IPS-NIHi7 (cell line): ENCODE measurements around the gene MXD4.
"Not testable (repeated sequence)": the region's sequence is repeated elsewhere in the genome, so short reads cannot be mapped to it uniquely, and the experiment has no call there.

Experiments
- DNase-seq: peaks from one replicate; pipeline ENCODE4 v3.0.0; 2012; ENCODE audit warnings: mixed read lengths; ENCODE audit errors: extremely low spot score

Gene MXD4

DNA sequence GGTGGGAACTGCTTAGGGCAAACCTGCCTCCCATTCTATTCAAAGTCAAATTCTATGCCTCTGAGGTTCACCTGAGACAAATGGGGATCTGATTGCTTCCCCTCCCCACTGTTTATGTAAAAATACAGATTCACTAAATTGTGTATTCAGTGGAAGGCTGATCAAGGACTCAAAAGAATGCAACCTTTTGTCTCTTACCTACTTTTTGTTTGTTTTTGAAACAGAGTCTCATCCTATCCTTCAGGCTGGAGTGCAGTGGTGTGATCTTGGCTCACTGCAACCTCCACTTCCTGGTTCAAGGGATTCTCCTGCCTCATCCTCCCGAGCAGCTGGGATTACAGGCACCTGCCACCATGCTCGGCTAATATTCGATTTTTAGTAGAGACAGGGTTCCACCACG lies 40.5 kb downstream of the MXD4 start:
- not testable (repeated sequence) for DNase-seq

DNA sequence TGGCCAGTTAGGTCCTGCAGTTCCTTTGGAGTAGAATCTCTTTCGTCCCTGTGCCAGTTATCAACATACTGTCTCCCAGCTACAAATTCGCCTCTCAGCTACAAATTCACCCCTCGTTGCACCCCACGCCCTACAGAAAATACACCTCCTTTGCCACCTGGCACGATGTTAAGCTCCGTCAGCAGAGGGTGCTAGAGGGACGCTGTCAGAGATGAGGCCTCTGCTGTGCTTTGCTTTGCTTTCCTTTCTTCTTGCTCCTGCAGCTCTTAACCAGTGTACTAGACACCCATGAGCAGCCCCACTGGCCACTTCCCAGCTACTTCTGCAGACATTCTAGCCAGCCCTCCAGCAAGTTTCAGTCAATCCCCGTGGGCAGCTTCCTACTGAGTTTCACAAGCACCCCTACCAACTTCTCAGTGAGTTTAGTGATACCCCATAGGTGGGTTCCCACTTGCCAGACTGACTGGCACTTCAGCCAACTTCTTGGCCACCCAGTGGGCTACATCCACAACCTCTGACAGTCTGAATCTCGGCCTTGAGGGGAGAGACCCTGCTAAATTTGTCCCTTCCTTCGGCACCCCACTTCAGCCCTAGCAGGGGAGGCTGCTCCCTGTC lies 41.8 kb downstream of the MXD4 start:
- peak; percentile 80 for DNase-seq

DNA sequence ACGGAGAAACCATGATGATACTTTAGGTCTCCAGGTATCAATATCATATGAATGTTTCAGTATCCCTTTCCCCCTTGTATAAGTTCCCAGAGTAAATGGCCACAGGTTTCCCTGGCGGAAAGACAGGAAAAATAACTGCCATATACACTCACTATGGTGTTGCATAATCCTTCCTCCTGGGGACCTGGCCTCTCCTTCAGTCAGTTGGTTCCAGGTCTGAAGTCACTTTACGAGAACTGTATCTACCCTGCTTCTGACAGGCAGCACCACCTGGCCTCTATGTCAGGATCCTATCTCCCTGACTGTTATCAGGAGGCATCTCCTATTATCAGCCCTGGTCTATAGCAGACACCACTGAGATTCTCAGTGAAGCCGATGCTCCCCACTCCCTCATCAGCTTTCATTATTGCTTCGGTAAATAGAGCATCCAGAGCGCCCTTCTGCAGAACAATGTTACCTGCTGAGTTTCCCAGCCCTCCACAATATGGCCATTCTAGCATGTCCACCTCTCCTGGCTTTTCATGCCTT lies 42.6 kb downstream of the MXD4 start:
- no peak for DNase-seq

DNA sequence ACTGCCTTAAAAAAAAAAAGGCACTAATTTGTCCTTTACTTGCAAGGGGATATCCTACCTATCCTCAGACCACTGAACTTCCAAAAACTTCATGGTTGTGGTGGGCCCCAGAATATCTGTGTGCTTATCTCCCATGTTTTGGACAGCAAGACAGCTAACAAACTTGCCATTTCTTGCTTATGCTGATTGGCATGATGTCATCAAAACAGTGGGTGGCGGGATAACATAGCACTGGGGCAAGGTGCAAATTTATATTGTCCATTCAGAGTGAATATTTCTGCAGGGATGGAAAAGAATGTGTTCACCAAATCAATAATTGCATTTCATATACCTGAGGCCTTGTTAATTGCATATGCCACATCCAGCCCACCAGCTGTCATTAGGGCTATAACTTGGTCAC lies 43.5 kb downstream of the MXD4 start:
- no peak for DNase-seq

DNA sequence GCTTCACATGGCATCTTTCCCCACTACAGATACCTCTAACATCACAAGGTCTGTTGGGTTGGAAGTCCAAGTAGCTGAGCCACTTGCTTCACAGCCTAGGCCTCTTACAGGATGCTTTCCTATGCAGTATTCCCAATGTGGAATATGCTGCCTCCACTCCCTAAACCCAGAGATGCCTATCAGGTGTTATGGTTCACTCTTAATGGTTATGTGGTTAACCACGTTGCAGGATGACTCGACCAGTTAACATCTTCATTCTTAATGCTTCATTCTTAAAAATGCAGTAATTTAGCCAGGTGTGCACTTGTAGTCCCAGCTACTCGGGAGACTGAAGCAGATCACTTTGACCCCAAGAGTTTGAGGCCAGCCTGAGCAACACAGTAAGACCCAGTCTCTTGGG lies 44.2 kb downstream of the MXD4 start:
- DNase-seq = no peak

DNA sequence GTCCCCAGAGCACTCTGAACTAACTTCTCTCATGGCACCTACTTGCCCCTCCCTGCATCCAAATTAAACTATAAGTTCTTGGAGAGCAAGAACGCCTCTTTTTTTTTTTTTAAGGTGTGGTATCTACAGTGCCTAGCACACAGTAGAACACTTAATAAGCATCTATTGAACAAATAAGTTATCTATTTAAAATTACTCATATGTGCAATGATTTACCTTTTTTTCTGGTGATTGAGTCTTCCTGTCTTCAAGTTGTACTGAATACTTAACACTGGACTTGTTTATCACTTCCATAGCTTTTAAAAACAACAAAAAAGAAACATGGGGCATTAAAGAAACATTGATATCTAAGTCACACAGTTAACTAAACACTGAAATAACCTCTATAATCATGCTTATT lies 49.1 kb downstream of the MXD4 start:
- no peak for DNase-seq

DNA sequence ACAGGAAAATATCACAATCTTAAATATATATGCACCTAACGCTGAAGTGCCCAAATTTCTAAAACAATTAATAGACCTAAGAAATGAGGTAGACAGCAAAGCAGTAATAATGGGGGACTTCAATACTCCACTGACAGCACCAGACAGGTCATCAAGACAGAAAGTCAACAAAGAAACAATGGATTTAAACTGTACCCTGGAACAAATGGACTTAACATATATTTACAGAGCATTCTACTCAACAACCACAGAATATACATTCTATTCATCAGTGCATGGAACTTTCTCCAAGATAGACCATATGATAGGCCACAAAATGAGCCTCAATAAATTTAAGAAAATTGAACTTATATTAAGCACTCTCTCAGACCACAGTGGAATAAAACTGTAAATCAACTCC lies 59.1 kb downstream of the MXD4 start:
- not testable (repeated sequence) for DNase-seq
